Esophagus (tissue), 2 donors: Measurements from ENCODE around the gene OR5M3. TPM values are rescaled to one million over a fixed set of nuclear protein-coding genes. Genes with fewer than 3 reads are reported as not detected.

ENCODE experiments used
- H3K27ac ChIP-seq, 2 donors: one replicate each; pipeline ENCODE4 v1.5.1; 2013; ENCODE audit warnings: low read depth in 2 of 2, mild to moderate bottlenecking in 2 of 2, inconsistent platforms in 1 of 2, low read length in 1 of 2, moderate library complexity in 1 of 2
- H3K27me3 ChIP-seq, 2 donors: one replicate each; pipeline ENCODE4 v1.6.1; 2013; ENCODE audit warnings: low read length in 2 of 2, control low read depth in 1 of 2, mild to moderate bottlenecking in 1 of 2; ENCODE audit not compliant: insufficient read depth in 2 of 2, control insufficient read depth in 1 of 2
- H3K36me3 ChIP-seq, 2 donors: one replicate each; pipeline ENCODE4 v1.6.1; 2013; ENCODE audit warnings: low read length in 1 of 2; ENCODE audit not compliant: control insufficient read depth in 2 of 2, insufficient read depth in 2 of 2
- H3K4me1 ChIP-seq, 2 donors: one replicate each; pipeline ENCODE4 v1.6.1; 2013; ENCODE audit warnings: low read length in 1 of 2; ENCODE audit not compliant: control insufficient read depth in 2 of 2, insufficient read depth in 2 of 2
- H3K4me3 ChIP-seq, 2 donors: one replicate each; pipeline ENCODE4 v1.5.1; 2013; ENCODE audit warnings: low read length in 2 of 2, mild to moderate bottlenecking in 2 of 2, low read depth in 1 of 2, moderate library complexity in 1 of 2
- H3K9me3 ChIP-seq, 2 donors: one replicate each; pipeline ENCODE4 v1.6.1; 2013; ENCODE audit warnings: mild to moderate bottlenecking in 2 of 2, low read depth in 1 of 2, low read length in 1 of 2, moderate library complexity in 1 of 2; ENCODE audit not compliant: control insufficient read depth in 2 of 2, insufficient read depth in 1 of 2
- WGBS, 2 donors: extraction: QIAGEN DNeasy Blood & Tissue Kit; methylation state at CpG; one replicate each; pipeline ENCODE4 v1.1.7; 2013; 5-methylcytosine and 5-hydroxymethylcytosine counted together
- polyA plus RNA-seq, 2 donors: library from polyadenylated mRNA; stranded (reverse); fragments of 200-250 nt; gene quantifications; one replicate each; pipeline ENCODE4 v1.2.3, GENCODE V29; 2013
- donor health status: healthy with polysubstance abuse.
- donor health status: Bipolar disorder and iron deficiency.

Gene OR5M3
- polyA plus RNA-seq: not detected

GRCh38 chr11:56473252-56473651, at the start of gene OR5M3:
Gene OR5M3, minus strand, starts transcription at chr11:56473352. Its CDS starts 2,855 bp downstream, at chr11:56470497.
- Histone ChIP-seq H3K36me3 (no peaks in the 10 kb centered on the region), H3K4me1 (no peaks in the 10 kb centered on the region), H3K27ac (no peak within 1 kb of the TSS), H3K4me3 (no peak within 1 kb of the TSS), H3K27me3 (no peaks in the 10 kb centered on the region), H3K9me3 (no peaks in the 10 kb centered on the region)
- WGBS, 2 donors: 80% methylated on average over 6 of the region's 6 CpGs

DNA sequence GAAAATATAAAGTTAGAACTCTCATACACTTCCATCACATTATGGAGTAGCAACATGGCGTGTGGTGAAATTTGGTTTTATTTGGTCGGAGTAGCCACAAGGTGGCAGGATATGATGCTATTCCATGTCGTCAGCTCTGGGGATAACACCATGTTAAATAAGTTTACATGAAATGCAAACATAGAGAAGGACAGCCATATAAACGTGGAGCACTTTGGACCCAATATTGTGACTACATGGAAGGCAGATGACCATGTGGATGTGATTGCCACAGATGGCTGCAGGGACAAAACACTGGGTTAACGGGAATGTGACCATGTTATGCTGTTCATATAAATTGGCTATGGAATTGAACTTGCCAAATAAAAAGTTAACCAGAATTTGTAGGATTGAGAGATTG, 48.9 kb upstream of the OR5M3 start:
- no peak overlapping the region for H3K4me3 ChIP-seq

DNA sequence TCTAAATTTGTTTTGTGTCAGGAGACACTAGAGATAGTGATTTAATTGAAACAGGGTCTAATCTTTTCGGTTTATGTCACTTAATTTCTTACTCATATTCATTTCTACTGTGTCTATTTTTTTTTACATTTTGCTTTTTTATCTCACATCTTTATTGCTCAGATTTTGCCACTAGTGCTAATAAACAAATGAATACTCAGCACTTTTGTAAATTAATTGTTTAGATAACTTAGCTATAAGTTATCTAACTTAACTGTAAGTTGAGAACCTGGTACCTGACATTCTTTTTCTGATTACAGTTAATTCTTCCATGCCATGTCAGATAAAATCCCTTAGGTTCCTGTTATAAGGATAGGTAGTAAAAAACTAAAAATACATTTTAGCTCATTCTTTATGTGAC, 40.1 kb upstream of the OR5M3 start:
- no peak overlapping the region for H3K4me3 ChIP-seq
- no peaks in the 10 kb centered on the region for H3K36me3 ChIP-seq
- no peaks in the 10 kb centered on the region for H3K27me3 ChIP-seq
- 78 to 86% methylated on average over 1 of the region's 1 CpG for WGBS, 2 donors
- no peaks in the 10 kb centered on the region for H3K4me1 ChIP-seq
- no peaks in the 10 kb centered on the region for H3K9me3 ChIP-seq
- H3K27ac ChIP-seq: no peak overlapping the region

More for the DNA sequence above, 48.9 kb upstream of the OR5M3 start:
- Histone ChIP-seq H3K4me1 (no peaks in the 10 kb centered on the region), H3K27ac (no peak overlapping the region), H3K36me3 (no peaks in the 10 kb centered on the region), H3K27me3 (no peaks in the 10 kb centered on the region), H3K9me3 (no peaks in the 10 kb centered on the region)
- 65 to 69% methylated on average over 5 of the region's 5 CpGs for WGBS, 2 donors

- H3K36me3 ChIP-seq: no peaks in the 10 kb centered on the region
- H3K27ac ChIP-seq: no peak overlapping the region
- no peaks in the 10 kb centered on the region for H3K9me3 ChIP-seq
- whole genome bisulfite sequencing, 2 donors: 86 to 100% methylated on average over 1 of the region's 1 CpG
- no peak overlapping the region for H3K4me3 ChIP-seq
- H3K4me1 ChIP-seq: no peaks in the 10 kb centered on the region
- H3K27me3 ChIP-seq: no peaks in the 10 kb centered on the region
These were observed 36.3 kb upstream of the OR5M3 start for GRCh38 chr11:56509439-56509838.

DNA sequence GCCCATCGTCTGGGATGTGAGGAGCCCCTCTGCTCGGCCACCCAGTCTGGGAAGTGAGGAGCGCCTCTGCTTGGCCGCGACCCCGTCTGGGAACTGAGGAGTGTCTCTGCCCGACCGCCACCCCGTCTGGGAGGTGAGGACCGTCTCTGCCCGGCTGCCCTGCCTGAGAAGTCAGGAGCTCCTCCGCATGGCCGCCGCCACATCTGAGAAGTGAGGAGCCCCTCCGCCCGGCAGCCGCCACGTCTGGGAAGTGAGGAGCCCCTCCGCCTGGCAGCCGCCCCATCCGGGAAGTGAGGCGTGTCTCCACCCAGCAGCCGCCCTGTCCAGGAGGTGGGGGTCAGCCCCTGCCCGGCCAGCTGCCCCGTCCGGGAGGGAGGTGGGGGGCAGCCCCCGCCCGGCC, 23.9 kb upstream of the OR5M3 start:
- 96% methylated on average over 27 to 28 of the region's 28 CpGs for WGBS, 2 donors
- Histone ChIP-seq H3K36me3 (no peaks in the 10 kb centered on the region), H3K4me3 (no peak overlapping the region), H3K9me3 (peaks cover 0 to 5% of the 10 kb centered on the region in 2 donors), H3K4me1 (no peaks in the 10 kb centered on the region), H3K27ac (no peak overlapping the region), H3K27me3 (no peaks in the 10 kb centered on the region)

DNA sequence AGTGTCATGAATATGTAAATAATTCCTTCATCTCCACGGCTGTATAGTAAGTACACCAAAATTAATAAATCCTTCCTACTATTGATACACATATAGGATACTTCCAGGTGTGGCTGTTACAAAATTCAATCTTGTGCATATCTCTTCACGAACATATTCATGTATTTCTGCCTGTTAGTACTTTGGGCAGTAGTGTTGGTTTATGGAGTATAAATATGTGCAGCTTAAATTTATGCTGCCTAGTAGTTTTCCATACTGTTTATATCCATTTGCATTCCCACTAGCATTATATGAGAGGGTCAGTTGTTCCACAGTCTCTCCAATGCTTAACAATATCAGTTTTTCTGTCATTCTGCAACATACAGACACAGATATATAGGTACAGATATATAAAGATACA, 22.0 kb upstream of the OR5M3 start:
- Histone ChIP-seq H3K27ac (no peak overlapping the region), H3K9me3 (peaks cover 0 to 5% of the 10 kb centered on the region in 2 donors), H3K27me3 (no peaks in the 10 kb centered on the region), H3K4me1 (no peaks in the 10 kb centered on the region), H3K36me3 (no peaks in the 10 kb centered on the region), H3K4me3 (no peak overlapping the region)
- 80 to 83% methylated on average over 2 of the region's 2 CpGs for WGBS, 2 donors

DNA sequence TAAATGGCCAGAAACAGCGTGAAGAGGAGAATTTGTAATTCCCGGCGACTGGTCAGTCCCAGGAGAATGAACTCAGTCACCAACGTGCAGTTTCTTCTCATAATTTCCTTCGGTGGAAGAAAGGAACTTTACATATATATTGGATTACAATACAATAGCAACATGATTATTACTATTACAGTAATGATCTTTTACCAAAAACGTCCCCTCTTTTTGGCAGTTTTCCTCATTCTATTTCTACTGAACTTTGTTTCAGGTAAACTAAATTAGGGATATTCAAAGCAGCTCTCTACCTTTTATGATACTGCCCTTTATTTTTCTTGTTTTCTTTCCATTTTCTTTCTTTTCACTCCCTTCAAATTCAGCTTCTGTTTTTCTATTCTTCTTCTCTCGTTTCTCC, 18.1 kb upstream of the OR5M3 start, which contains the start of gene OR5M8:
OR5M8 (minus strand) TSS at position 101 of the 400 bp plus-strand sequence; CDS start at position 101, 0 bp downstream.
- Histone ChIP-seq H3K36me3 (no peaks in the 10 kb centered on the region), H3K4me1 (no peaks in the 10 kb centered on the region), H3K27me3 (no peaks in the 10 kb centered on the region), H3K4me3 (no peak within 1 kb of the TSS), H3K27ac (no peak within 1 kb of the TSS), H3K9me3 (peaks cover 0 to 3% of the 10 kb centered on the region in 2 donors)
- 72 to 73% methylated on average over 7 of the region's 7 CpGs for WGBS, 2 donors

GRCh38 chr11:56486801-56487200, 13.6 kb upstream of the OR5M3 start:
- Histone ChIP-seq H3K4me1 (no peaks in the 10 kb centered on the region), H3K36me3 (no peaks in the 10 kb centered on the region), H3K27me3 (no peaks in the 10 kb centered on the region), H3K4me3 (no peak overlapping the region), H3K9me3 (peaks cover 0 to 3% of the 10 kb centered on the region in 2 donors), H3K27ac (no peak overlapping the region)
- 51 to 57% methylated on average over 3 of the region's 3 CpGs for WGBS, 2 donors

GRCh38 chr11:56474729-56475235, 1.6 kb upstream of the OR5M3 start:
- Histone ChIP-seq H3K36me3 (no peaks in the 10 kb centered on the region), H3K4me1 (no peaks in the 10 kb centered on the region), H3K27ac (no peak overlapping the region), H3K27me3 (no peaks in the 10 kb centered on the region), H3K4me3 (no peak overlapping the region), H3K9me3 (peaks cover 0 to 3% of the 10 kb centered on the region in 2 donors)
- WGBS, 2 donors: 56 to 57% methylated on average over 1 of the region's 1 CpG

DNA sequence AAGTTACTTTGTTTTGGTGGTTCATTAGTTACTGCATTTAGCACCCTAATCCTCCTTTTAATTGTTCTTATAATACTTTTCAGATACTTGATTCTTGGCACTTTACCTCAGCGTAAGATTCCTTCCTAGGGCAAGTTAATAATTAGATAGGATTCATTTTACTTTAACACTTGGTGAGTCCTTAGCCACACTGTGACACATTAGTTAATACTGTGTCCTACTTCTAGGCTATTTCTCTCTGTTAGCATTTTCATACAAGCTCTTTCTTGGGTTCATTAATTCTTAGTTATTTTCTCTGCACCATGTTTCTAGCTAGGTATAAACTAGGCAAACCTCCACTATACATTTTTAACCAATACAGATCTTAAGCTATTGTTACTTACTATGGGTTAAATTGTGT, 16.1 kb downstream of the OR5M3 start:
- Histone ChIP-seq H3K36me3 (no peaks in the 10 kb centered on the region), H3K4me1 (no peaks in the 10 kb centered on the region), H3K27ac (no peak overlapping the region), H3K27me3 (no peaks in the 10 kb centered on the region), H3K9me3 (peaks cover 0 to 2% of the 10 kb centered on the region in 2 donors), H3K4me3 (no peak overlapping the region)
- 69 to 82% methylated on average over 1 of the region's 1 CpG for WGBS, 2 donors
